AG09319 (cell line): ENCODE data around the gene KIF18B.

Experiments
- DNase-seq: peaks from one replicate; pipeline ENCODE4 v3.0.0-alpha.2; 2010; ENCODE audit warnings: low read depth; ENCODE audit errors: extremely low read depth
- TF ChIP-seq, protein P1 (sequence below): IDR thresholded peaks from 2 replicates; pipeline ENCODE4 v1.5.1; 2011; ENCODE audit warnings: low read depth, mild to moderate bottlenecking, inconsistent platforms, low read length, moderate library complexity

The KIF18B gene

GRCh38 chr17:44887016-44887415 lies 60.6 kb downstream of the KIF18B start:
- no peak for DNase-seq
- TF ChIP-seq, protein P1, sequence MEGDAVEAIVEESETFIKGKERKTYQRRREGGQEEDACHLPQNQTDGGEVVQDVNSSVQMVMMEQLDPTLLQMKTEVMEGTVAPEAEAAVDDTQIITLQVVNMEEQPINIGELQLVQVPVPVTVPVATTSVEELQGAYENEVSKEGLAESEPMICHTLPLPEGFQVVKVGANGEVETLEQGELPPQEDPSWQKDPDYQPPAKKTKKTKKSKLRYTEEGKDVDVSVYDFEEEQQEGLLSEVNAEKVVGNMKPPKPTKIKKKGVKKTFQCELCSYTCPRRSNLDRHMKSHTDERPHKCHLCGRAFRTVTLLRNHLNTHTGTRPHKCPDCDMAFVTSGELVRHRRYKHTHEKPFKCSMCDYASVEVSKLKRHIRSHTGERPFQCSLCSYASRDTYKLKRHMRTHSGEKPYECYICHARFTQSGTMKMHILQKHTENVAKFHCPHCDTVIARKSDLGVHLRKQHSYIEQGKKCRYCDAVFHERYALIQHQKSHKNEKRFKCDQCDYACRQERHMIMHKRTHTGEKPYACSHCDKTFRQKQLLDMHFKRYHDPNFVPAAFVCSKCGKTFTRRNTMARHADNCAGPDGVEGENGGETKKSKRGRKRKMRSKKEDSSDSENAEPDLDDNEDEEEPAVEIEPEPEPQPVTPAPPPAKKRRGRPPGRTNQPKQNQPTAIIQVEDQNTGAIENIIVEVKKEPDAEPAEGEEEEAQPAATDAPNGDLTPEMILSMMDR = no peak

DNA sequence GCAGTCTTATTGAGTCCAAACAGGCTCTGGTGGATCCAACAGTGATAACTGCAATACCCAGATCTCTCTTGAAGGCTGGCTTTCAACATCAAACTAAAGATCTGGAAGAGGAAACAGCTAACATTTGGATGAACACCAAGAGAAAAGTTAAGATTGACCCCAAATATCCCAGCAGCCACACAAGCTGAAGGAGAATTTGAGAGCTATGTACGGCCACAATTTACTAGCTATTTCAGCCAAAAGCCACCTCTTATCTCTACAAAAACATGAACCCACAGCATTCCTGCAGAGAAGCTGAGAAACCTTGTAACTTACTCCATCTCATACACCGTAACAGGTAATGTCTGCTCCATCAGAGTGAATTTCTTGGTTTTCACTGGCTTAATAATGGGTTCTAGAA lies 62.6 kb downstream of the KIF18B start:
- TF ChIP-seq, protein P1 = no peak
- no peak for DNase-seq

GRCh38 chr17:44881145-44881544 lies 66.4 kb downstream of the KIF18B start:
- TF ChIP-seq, protein P1 = no peak
- no peak for DNase-seq

- TF ChIP-seq, protein P1 = no peak
- DNase-seq = no peak
These were observed 67.5 kb downstream of the KIF18B start for GRCh38 chr17:44880062-44880461.

GRCh38 chr17:44879376-44879775 lies 68.2 kb downstream of the KIF18B start:
- no peak for DNase-seq
- TF ChIP-seq, protein P1 = no peak

DNA sequence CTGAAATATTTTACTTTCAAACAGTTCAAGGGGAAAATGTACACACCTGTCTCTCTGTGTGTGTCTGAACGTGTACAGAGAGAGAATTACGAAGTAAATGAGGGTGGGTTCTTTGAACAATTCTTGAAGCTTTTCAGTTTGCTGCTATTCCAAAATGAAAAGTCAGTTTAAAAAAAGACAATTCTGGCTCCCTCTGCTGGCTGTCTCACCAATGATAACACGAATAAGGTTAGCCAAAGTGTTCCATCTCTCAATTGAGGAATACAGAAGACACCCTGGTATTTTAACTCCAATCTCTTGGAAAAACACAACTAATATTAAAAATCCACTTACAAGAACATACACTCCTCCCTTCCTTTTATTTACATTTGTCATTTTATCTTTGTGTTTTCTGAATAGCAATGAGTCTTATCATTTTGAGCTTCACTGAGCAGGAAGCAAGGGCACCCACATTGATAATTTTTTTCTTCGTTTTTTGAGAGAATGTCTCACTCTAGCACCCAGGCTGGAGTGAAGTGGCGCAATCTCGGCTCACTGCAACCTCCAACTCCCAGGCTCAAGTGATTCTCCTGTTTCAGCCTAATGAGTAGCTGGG lies 68.8 kb downstream of the KIF18B start:
- TF ChIP-seq, protein P1 = peak; percentile 61
- no peak for DNase-seq

- DNase-seq = no peak
- TF ChIP-seq, protein P1 = no peak
These were observed 70.5 kb downstream of the KIF18B start for GRCh38 chr17:44877121-44877520.
